ENCODE data around the gene TBCCD1. TPM values are rescaled to one million over a fixed set of nuclear protein-coding genes. Genes with fewer than 3 reads are reported as not detected.
"Not testable (repeated sequence)": the region's sequence is repeated elsewhere in the genome, so short reads cannot be mapped to it uniquely, and the experiment has no call there.

The TBCCD1 gene
- total RNA-seq, 1 experiment from 2014 or later, result 13.2 TPM

DNA sequence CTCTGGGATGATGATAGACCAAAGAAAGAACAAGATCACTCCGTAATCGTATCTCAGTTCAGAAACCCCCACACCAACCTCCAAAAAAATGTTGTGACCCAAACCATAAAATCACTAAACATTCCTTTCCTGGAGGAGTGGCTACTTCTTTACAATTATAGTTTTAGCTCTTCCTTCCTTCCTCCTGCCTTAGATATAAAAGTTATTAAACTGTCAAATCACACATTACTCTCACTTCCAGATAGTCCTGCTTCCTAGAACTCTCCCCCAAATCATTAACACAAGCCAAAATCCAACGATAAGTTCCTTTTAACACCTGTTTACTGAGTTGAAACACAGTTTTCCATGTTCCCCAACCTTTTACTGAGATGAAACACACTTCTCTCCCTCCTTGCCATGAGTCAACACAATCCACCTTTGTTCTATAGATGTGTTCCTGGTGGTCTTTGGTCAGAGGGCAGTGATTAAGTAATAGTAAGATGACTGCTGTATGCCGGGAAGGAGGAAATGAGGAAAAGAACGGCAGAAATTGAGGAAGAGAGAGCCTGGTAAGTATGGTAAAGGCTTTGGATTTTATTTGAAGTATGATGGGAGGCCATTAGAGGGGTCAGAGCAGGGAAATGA is 14.6 kb downstream of the TBCCD1 start:
- DNase-seq (ENCODE audit: low read depth), result no peak

- no peak for DNase-seq (ENCODE audit: low read depth)
These were observed 15.8 kb downstream of the TBCCD1 start for GRCh38 chr3:186551387-186551786.

DNA sequence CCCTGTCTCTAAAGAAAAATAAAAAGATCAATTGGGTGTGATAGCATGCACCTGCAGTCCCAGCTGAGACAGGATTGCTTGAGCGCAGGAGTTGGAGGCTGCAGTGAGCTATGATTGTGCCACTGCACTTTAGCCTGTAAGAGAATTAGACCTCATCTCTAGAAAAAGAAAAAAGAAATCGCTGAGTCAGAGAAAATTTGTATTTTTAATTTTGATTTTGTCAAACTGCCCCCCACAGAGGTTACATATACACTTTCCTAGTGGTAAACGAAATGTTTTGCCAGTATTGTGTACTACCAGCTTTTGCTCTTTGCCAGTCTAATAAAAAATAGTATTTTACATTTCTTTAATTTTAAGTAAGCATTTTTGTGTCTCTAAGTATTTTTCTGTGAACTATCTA is 17.6 kb downstream of the TBCCD1 start:
- no peak for DNase-seq (ENCODE audit: low read depth)

DNA sequence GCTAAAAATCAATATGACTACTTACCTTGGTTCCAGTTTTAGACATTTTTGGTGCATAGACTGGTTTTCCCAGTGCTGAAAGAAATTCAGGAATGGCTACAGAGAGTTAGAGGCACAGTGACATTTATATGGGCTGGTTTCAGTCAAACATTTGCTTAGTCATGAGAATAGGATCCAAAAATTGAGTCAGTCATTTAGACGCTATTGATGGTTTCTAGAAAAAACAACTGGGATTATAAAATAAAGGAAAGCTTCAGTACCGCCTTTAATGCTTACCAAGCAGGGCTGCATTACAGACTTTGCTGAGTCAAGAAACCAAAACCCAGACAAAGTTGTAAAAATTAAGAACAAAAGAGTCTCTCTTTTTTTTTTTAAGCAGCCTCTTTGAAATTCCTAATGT is 22.9 kb downstream of the TBCCD1 start, which contains the start of gene CRYGS:
TSS of gene CRYGS (minus strand) at position 100 of the 400 bp plus-strand sequence. CDS start at position 46, 54 bp downstream.
- DNase-seq (ENCODE audit: low read depth), result no peak

DNA sequence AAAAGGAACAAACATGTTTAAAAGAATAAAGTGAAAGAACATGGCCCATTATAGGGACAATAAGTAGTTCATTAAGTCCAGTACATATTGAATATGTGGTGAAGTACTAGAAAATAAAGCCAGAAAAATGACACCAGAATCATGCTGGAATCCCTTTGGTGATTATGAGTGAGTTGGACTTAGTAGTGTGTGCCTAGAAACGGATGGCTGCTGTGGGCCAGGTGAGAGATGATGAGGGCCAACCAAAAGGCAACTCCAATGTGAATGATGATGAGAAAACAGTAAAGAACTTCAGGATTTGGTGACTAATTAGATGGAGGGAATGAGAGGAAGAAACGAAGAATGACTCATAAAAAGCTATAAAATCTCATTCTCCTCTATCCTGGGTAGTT is 26.3 kb downstream of the TBCCD1 start:
- no peak for DNase-seq (ENCODE audit: low read depth)

DNA sequence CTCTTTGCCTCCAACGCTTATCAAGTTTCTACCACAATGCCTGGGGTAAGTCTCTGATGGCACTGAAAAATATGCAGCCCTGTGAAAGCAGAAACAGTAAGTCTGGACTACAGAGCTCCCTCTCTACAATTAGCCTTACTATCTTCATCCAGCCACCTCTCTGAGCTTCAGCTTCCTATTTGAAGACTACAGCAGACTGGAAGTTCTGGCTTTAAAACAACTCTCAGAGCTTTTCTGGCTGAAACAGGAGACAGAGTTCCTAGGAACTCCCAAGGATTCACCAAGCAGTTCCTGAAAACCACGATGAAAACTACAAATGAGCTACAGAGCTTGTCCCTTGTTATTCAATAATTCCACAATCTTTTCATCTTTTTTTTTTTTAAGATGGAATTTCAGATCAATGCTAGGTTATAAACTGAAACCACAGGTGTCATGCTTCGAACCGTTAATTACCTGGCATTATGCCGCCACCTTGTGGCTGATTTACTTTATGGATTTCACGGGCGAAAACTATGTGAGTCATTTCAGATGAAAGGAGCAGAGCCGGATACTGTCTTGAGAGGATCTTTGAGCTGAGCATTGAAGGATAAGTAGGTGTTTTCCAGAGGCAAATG is 26.8 kb downstream of the TBCCD1 start:
- DNase-seq (ENCODE audit: low read depth), result peak; percentile 66

- no peak for DNase-seq (ENCODE audit: low read depth)
These were observed 28.4 kb downstream of the TBCCD1 start for GRCh38 chr3:186538779-186539178.

DNA sequence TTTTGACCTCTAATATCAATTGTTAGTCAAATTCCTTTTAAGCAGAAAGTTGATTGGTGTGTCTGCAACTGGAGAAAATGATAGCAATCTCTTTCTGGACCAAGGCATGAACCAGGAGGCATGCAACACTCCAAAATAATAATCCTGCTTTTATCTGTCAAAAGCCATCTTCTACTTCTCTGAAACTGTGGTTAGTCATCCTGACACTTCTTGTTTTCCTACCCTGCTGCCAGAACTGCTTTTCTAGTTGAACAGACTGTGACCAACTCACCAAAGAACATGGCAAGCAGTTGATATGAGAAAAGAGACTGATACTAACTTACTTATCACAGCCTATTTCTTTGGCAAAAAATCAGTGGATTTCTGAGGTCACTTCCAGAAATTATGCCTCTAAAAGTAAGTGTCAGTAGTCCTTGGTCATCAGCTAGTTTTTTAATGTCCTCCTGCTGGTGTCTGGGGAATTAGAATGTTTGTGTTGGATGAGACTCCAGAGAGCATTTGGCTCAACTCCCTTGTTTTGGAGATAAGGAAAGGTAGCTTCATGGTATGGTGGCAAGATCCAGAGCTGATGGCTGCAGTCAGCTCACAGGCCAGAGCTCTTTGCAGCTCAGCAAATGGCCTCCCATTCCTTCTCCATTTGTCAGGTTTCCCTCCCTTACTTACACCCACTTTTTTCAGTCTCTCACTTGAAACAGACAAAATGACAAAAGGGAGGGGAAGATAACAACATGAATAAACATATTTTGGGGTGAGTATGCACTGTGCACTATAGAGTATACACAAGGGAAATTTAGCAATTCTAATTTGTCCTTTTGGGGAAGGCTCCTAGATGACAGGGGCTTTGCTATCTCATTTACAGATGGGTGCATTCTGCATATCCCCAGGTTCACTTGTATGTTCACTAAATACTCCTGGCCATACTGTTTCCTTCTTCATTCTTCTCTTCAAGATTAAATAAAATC is 30.0 kb downstream of the TBCCD1 start:
- DNase-seq (ENCODE audit: low read depth), result no peak

GRCh38 chr3:186534113-186534669 is 32.9 kb downstream of the TBCCD1 start:
- DNase-seq (ENCODE audit: low read depth), result no peak

DNA sequence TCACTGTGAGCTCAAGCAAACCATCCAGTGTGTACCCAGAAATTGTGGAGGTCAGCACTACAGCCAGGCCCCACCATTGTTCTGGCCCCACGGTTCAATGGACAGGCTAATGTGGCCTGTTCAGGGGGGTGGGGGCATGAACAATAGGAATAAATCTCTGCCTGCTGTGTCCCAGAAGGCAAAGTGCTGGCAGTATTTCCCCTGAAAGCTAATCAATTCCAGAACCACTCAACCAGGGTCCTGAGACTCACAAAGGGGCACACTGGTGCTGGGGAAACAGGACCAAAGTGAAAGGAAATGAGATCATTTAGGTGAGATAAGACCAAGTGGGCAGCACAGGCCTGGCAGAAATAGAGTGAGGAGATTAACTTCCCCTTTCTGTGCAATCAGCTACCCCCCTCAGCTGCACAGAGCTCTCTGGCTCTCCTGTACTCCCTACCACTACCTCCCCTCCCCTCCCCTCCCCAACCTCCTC is 34.5 kb downstream of the TBCCD1 start:
- no peak for DNase-seq (ENCODE audit: low read depth)

DNA sequence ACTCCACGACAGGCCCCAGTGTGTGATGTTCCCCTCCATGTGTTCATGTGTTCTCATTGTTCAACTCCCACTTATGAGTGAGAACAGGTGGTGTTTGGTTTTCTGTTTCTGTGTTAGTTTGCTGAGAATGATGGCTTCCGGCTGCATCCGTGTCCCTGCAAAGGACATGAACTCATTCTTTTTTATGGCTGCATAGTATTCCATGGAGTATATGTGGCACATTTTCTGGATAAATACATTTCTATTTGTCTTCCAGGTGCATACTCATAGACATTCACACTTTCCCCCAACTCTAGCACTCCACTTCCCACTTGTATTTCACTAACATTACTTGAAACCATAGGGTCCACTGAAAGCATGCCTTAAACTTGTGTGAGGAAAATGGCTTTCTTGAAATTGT is 35.4 kb downstream of the TBCCD1 start:
- not testable (repeated sequence) for DNase-seq (ENCODE audit: low read depth)

DNA sequence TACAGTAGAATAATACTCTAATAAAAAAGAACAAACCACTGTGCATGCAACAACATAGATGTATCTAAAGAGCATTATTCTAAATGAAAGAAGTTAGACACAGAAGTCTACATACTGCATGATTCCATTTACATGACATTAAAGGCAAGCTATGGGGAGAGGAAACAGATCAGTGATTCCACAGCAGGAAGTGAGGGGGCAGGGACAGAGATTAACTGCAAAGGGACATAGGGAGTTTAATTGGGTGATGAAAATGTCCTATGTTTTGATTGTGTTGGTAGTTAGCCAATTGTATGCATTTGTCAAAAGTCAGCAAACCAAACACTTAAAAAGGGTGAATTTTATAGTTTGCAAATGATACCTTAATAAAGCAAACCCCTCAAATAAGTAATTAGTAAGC is 36.7 kb downstream of the TBCCD1 start:
- DNase-seq (ENCODE audit: low read depth), result no peak

DNA sequence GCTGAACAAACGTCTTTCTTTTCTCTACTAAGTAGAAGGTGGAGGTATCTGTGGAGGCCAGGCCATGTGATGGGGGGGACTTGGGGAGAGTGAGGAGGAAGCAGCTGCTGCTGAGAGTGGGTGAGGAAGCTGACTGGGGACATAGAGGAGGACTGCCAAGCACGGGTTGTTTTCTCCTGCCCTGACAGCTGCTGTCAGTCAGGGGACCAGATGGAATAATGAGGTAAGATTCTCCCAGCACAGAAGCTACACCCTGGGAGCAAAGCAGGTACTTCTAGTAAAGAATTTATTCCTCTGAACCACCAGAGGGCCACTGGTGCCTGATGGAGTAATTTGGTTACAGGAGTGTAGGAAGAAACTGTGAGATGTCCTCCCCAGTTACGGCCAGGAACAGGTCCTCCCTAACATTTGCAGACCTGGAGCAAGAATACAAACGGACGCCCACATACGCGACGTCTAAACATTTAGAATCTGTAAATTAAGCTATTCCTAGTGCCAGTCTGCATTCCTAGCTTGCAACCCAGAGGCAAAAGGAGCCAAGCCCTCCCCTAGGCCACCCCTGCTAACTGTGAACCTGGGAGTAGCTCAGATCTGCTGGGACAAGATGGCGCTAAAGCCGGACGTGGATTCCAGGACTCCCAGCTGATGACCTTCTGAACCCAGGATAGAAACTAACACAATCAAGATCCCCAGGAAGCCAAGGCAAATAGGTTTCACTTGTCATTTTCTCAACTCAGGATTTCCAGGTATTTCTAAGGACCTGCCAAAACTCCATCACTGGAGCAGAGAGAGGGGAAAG is 37.7 kb downstream of the TBCCD1 start:
- no peak for DNase-seq (ENCODE audit: low read depth)

GRCh38 chr3:186526256-186526606 is 40.9 kb downstream of the TBCCD1 start:
- no peak for DNase-seq (ENCODE audit: low read depth)

DNA sequence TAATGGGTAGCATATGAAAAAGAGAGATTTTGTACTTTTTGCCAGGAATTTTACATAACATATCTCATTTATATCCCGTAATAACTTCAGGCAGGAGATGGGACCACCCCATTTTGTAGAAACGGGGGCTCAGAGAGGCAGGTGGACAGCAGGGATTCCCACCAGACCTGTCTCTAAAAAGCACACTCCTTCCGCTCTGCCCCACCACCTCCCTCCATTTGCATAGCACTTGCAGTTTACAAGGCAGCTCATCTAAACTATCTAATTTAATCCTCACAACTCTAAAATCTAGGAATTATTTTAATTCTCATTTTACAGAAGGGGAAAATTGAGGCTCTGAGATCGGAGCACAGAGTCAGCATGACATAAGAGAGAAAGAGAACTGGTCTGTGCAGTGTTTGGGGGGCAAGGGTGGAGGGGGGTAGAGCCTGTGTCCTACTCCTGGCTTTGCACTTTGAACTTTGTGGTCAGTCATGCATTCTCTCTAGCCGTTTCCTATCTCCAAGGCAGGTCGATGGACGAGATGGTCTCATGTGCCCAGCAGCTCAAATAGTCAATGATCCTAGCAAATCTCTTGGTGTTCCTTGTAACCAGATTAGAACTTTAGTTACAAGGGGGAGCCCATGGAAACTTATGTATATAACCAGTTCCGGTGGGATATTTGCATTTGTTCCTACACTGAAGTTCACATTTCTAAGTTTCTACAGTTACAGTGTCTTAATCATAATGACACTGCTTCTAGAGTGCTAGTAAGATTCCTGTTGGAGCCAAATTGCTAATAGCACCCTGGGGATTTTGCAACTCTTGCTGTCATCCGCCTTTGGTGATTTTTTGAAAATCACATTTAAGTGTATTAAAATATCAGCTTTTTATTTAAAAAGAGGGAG is 41.5 kb downstream of the TBCCD1 start:
- DNase-seq (ENCODE audit: low read depth), result no peak

DNA sequence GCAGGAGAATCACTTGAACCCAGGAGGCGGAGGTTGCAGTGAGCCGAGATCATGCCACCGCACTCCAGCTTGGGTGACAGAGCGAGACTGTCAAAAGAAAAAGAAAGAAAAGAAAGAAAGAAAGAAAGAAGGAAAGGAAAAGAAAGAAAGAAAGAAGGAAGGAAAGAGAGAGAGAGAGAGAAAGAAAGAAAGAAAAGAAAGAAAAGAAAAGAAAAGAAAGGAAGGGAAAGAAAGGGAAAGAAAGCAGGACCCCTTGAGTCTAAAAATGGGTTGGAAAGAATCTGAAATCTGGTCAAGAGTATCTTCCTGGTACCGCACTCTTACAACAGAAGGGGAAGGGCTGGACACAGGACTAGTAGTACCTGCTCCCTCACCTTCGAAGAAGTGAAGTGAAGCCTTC is 42.5 kb downstream of the TBCCD1 start:
- no peak for DNase-seq (ENCODE audit: low read depth)

- DNase-seq (ENCODE audit: low read depth), result no peak
These were observed 43.7 kb downstream of the TBCCD1 start for GRCh38 chr3:186523434-186523833.

DNA sequence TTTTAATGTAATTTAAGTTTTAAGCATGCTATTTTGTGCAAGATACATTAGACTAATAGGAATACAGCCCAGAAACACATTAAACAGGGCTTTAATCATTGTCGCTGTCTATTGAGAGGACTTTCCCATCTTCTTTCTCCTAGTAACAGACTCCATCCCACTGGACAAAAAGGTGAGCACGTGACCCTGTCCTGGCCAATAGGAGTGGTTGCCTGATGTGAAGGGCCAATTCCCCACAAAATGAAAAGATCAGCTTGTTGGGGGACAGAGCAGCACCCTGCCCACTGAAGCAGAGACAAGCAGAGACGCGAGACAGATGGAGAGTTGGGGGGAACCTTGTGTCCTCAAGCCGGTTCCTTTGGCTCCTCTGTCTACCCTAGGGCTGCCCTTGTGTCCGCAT is 44.1 kb downstream of the TBCCD1 start:
- no peak for DNase-seq (ENCODE audit: low read depth)

DNA sequence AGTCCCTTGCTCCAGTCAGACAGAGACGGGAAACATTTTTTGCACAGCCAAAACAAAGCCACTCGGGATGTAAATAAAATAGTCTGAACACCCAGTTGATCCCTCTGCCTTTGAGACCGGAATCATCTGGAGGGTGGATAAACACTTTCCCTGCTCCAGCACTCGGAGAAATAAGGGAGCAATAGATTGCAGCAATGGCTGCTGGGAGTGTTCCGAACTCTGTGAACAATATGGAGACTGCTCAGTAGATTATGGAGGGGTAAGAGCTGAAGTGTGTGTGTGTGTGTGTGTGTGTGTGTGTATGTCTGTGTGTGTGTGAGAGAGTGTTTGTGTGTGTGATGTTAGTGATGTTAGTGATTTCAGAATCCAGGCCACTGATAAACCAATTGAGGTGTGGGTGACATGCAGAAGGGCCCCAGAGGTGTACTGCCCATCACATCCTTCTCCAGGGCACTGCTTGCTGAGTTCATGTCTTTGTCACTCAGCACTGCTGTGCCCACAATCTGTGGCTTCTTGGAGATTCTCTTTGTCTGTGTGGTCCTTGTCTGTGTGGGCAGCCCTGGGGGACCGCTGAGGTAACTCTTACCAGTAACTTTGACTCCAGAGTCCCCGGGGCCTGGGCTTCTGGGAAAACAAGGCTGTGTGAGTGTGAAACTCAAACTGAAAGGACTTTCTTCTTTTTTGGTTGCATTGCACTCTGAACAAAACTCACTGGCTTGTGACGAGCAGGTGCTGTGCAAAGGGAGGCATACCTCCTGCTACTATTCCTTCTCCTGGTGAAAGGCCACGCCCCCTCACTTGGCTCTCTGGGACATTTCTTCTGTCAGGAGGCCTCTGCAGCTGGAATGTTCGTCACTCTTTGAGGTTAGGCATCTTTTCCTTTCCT is 45.9 kb downstream of the TBCCD1 start:
- DNase-seq (ENCODE audit: low read depth), result no peak
